GM18498 (cell line): ENCODE results near the gene HUWE1.

Source experiments
- ATAC-seq: cut with Tn5 transposase; IDR thresholded peaks from one replicate; pipeline ENCODE4 v1.9.1; 2021; ENCODE audit warnings: mild to moderate bottlenecking, moderate library complexity; ENCODE audit not compliant: unreplicated experiment

Gene HUWE1

DNA sequence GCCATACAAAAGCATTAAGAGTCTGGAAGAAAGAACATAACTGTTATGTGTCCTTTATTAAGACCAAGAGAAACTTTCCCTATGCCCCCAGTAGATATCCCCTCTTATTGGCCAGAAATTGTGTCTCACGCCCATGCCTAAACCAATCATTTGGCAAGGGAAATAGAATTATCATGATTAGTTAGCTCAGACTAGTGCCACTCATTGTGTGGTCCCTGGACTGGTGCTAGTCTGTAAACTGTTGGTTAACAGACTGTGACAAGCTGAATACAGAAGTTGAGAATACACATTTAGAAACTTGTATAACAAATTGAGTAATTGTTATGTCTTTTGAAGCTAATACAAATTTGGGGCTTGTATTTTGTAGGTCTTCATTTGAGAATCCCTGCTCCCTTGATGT lies 8.1 kb upstream of the HUWE1 start:
- ATAC-seq = no peak

DNA sequence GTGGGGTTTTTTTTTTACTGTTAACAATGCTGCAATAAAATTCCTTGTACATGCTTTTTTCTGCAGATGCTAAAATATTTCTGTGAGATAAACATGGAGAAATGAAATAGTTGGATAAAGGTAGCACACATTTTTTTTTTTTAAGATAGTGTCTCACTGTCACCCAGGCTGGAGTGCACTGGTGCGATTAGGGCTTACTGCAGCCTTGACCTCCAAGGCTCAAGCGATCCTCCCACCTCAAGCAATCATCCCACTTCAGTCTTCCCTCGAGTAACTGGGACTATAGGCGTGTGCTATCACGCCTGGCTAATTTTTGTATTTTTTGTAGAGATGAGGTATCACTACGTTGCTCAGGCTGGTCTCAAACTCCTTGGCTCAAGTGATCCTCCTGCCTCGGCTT lies 1.8 kb upstream of the HUWE1 start:
- ATAC-seq = no peak

- ATAC-seq = no peak
Measured at GRCh38 chrX:53685711-53686110, 808 bp downstream of the HUWE1 start.

DNA sequence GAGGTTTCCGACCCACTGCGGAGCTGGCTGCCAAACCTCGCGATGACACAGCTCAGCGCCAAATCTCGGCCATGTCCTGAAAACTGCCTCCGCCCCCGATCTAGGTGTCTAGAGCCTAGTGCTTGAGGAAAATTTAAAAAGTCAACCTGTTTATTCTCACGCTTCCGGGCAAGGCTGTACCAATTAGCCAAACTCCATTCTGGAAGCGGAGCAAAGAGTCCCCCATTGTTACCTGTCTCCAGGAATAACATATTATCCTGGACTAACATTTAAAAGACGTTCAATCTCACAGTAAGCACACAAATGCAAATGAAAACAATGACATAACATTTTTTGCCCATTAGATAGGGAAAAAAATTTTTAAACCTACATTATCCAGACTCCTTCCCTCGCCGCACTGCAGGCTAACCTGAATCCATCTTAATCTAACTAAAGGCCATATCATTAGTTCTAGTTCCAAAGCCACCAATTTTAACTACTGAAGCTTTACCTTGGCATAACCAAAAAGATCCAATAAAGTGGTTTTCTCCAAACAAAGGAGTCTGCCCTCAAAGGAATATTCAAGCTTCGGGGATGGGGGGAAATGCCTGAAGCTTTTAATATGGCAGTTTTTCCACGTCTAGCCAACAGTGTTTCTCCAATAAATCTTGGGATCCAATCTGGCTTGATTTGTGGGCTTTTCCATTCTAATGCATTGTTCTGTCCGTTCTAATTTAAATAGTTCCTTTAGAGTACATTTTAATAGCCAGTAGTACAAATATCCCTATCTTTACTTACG lies 1.9 kb downstream of the HUWE1 start:
- no peak for ATAC-seq

- ATAC-seq = peak; percentile 73
Measured at GRCh38 chrX:53683556-53684414, 2.7 kb downstream of the HUWE1 start.

DNA sequence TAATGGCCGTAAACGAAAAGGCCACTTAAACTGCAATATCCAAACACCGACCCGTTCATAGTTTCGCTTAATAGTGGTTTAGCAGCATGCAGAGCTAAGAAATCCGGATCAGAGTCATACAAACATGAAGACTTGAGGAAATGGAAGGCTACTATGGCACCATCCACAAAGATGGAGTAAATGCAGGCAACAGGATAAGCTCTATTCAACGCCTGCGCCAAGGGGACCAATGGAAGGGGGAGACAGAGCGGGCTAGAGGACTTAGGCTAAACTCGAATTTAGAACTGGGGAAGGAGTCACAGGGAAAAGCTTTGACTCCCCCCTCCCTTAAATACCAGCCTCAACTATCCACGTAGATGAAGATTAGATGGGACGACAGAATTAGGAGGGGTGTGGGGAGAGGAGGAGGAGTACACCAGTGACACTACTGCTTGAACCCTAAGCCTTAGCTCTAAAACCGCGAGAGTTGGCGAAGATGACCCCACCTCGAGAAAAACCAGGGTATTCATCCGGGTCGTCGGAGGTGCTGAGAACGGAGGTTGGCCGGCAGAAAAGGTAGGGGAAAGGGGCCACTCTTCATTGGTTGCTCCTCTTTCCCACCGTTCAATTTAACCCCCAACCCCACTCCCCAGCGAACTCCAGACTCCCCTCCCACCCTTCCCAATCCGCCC lies 3.5 kb downstream of the HUWE1 start:
- no peak for ATAC-seq

GRCh38 chrX:53681661-53682060 lies 4.9 kb downstream of the HUWE1 start:
- ATAC-seq = no peak

DNA sequence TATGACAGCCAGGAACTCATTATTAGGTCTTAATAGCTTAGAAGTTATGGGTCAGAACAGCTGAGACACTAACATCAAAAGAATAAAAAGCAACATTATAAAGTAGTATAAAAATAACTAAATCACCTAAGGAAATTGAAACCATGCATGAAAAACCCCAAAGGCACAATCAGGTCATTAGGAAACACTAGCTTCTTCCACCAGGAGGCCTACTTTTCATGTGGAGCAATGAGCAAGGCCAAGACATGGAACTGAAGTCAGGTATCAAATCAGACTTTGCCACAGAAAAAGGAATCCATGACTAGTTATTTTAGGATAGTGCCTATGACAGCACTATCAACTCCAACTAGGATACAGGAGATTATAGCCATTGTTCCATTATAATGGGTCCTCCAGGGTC lies 7.9 kb downstream of the HUWE1 start:
- no peak for ATAC-seq

DNA sequence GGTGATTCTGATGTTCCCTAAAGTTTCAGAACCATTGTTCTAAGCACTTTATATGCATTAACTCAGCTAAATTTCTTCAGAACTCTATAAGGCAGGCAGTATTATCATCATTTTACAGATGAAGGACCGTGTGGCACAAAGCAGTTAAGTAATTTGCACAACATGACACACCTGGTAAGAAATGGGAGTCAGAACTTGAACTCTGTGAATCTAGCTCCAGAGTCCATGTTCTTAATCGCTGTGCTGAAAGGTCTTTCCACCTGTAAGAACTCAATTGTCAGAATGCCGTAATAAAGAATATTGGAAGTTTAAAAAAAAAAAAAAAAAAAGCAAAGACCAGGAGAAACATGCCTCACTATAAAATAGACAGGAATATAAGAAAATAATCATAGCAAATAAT lies 9.2 kb downstream of the HUWE1 start:
- ATAC-seq = no peak

DNA sequence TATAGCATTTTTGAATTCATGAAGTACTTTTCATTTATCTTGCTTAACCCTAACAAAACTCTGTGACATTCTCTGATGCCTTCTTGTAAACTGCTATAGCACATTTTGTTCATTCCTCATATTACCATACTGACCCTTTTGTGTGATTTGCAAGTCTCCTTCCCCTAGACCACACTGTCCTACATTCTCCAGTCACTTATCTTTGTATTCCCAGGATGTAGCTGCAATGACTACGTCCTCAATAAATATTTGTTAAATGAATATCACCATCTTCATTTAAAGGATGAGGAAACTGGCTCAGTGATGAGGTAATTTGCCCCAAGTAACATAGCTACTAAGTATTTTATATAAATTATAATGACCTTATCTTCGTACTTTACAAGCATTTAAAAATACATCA lies 11.9 kb downstream of the HUWE1 start:
- ATAC-seq = no peak

GRCh38 chrX:53669258-53669657 lies 17.3 kb downstream of the HUWE1 start:
- no peak for ATAC-seq

GRCh38 chrX:53666171-53666570 lies 20.3 kb downstream of the HUWE1 start:
- no peak for ATAC-seq

GRCh38 chrX:53660004-53660403 lies 26.5 kb downstream of the HUWE1 start:
- no peak for ATAC-seq

DNA sequence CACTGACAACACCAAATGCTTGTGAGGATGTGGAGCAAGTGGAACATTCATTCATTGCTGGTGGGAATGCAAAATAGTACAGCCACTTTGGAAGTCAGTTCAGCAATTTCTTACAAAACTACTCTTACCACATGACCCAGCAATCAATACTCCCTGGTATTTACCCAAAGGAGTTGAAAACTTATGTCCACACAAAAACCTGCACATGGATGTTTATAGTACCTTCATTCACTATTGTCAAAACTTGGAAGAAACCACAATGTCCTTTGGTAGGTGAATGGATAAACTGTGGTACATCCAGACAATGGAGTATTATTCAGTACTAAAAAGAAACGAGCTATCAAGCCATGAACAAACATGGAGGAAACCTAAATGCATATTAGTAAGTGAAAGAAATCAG lies 27.5 kb downstream of the HUWE1 start:
- no peak for ATAC-seq

DNA sequence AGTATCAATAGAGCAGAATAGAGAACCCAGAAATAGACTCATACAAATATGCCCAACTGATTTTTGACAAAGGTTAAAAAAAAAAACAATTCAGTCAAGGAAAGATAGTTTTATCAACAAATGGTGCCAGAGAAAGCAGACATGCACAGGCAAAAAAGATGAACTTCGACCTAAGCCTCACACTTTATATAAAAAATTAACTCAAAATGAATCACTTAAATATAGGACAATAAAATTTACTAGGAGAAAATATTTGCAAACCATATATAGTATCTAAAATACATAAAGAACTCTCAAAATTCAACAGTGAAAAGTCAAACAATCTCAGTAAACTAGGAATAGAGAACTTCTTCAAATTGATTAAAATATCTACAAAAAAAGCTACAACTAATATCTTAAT lies 29.7 kb downstream of the HUWE1 start:
- ATAC-seq = no peak

GRCh38 chrX:53654376-53654775 lies 32.1 kb downstream of the HUWE1 start:
- ATAC-seq = no peak

GRCh38 chrX:53644751-53645150 lies 41.8 kb downstream of the HUWE1 start:
- no peak for ATAC-seq

GRCh38 chrX:53642337-53642736 lies 44.2 kb downstream of the HUWE1 start:
- no peak for ATAC-seq

- ATAC-seq = no peak
Measured at GRCh38 chrX:53639257-53639656, 47.3 kb downstream of the HUWE1 start.

DNA sequence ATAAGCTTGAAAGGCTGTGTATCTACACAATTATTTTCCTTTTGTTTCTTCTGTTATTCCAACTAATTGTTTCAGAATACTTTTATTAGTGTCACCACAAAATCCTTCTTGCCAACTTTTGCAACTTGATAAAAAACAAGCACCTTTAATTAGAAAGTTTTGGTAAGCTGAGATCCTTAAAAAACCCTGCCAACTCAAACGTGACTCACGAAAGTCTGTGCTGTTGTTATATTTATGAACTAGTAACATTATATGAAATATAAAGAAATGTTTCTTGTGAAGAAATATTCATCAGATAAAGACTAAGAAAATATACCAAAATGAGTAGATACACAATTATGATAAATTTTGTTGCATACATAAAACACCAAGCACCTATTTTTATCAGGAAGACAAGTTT lies 49.0 kb downstream of the HUWE1 start:
- no peak for ATAC-seq

GRCh38 chrX:53631156-53631555 lies 55.4 kb downstream of the HUWE1 start:
- no peak for ATAC-seq

DNA sequence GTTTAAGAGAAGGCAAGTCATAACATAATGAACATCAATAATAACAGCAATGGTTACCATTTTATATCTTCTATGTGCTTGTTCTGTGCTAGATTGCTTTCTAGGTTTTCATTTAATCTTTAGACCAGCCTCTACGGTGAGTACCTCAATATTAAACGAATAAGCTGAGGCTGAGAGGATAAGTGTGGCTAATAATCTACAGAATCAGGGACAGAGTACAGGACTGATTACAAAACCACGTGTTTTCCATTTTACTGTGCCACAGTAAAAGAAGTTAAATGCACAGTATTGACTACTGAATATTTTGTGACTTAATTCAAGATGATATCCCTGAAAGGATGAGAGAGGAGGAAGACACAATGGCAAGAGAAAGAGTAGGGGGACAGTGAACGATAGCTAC lies 56.3 kb downstream of the HUWE1 start:
- ATAC-seq = no peak
